Caco-2 (cell line): Measurements from ENCODE around the gene ABCD1. TPM values are rescaled to one million over a fixed set of nuclear protein-coding genes. Genes with fewer than 3 reads are reported as not detected.
"Not testable (repeated sequence)": the region's sequence is repeated elsewhere in the genome, so short reads cannot be mapped to it uniquely, and the experiment has no call there.

Experiments
- BruUV-seq: library from RNA; stranded (reverse); fragments of 400-500 nt; replicated peaks from 2 replicates; lab custom pipeline; 2021; lab: Mats Ljungman, UMichigan
- CTCF ChIA-PET: fragments of 300-600 bp; sonication (Branson Sonifier 250); formaldehyde crosslinking; loops from one replicate; lab custom pipeline; 2022; ENCODE audit warnings: antibody characterized with exemption; lab: Charles Lee
- POLR2A ChIA-PET: fragments of 300-600 bp; sonication (Branson Sonifier 250); formaldehyde crosslinking; loops from one replicate; lab custom pipeline; 2022; ENCODE audit warnings: antibody characterized with exemption; lab: Charles Lee
- DNase-seq, 2 experiments: peaks; one replicate each; pipeline versions ENCODE4 v3.0.0 to v3.0.0-alpha.2; 2020 to 2022
- H3K27me3 ChIP-seq: replicated peaks from 2 replicates; pipeline ENCODE4 v1.6.0; 2011; ENCODE audit warnings: low read length; ENCODE audit not compliant: control insufficient read depth, insufficient read depth
- H3K36me3 ChIP-seq: 2 replicates; pipeline ENCODE4 v1.5.1; 2011; ENCODE audit warnings: low read length; ENCODE audit not compliant: control insufficient read depth, insufficient read depth
- H3K4me1 ChIP-seq: fragments of 250-450 bp; sonication (Bioruptor Pico); 2 replicates; pipeline ENCODE4 v1.5.1; 2020; ENCODE audit warnings: mild to moderate bottlenecking
- H3K4me3 ChIP-seq: 2 replicates; pipeline ENCODE4 v1.5.1; 2011; ENCODE audit warnings: low read depth, mild to moderate bottlenecking, control low read depth, low read length
- H3K9me3 ChIP-seq: fragments of 250-450 bp; sonication (Bioruptor Pico); 2 replicates; pipeline ENCODE4 v1.5.1; 2020; ENCODE audit warnings: mild to moderate bottlenecking, moderate library complexity
- H3K27ac Mint-ChIP-seq: one replicate; pipeline ENCODE4 v1.8.0; 2022; ENCODE audit warnings: mixed read lengths; ENCODE audit not compliant: unreplicated experiment
- H3K27me3 Mint-ChIP-seq: one replicate; pipeline ENCODE4 v1.8.0; 2022; ENCODE audit warnings: mixed read lengths; ENCODE audit not compliant: insufficient read depth, unreplicated experiment
- H3K36me3 Mint-ChIP-seq: one replicate; pipeline ENCODE4 v1.8.0; 2022; ENCODE audit warnings: mild to moderate bottlenecking, mixed read lengths; ENCODE audit not compliant: insufficient read depth, unreplicated experiment
- H3K4me1 Mint-ChIP-seq: one replicate; pipeline ENCODE4 v1.8.0; 2022; ENCODE audit warnings: low read depth, mixed read lengths; ENCODE audit not compliant: unreplicated experiment
- H3K4me3 Mint-ChIP-seq: one replicate; pipeline ENCODE4 v1.8.0; 2022; ENCODE audit warnings: mild to moderate bottlenecking, moderate library complexity, mixed read lengths; ENCODE audit not compliant: unreplicated experiment
- H3K9me3 Mint-ChIP-seq: one replicate; pipeline ENCODE4 v1.8.0; 2022; ENCODE audit warnings: mixed read lengths; ENCODE audit not compliant: unreplicated experiment
- intact Hi-C: fragments of 100-400 bp; cut with micrococcal nuclease; formaldehyde crosslinking; loops from one replicate; pipeline ENCODE4 v1.10.0; 2022; ENCODE audit not compliant: unreplicated experiment
- total RNA-seq: library from RNA; stranded (reverse); gene quantifications from 2 replicates; pipeline ENCODE4 v1.2.3, GENCODE V29; 2022
- TF ChIP-seq, protein P1 (sequence below), 2 experiments: fragments of 200-600 bp in 1 of 2; IDR thresholded peaks; 1 replicate in 1 of 2; 2 replicates in 1 of 2; pipeline versions ENCODE4 v1.5.1 to v1.8.0; 2011 to 2022; ENCODE audit warnings: antibody characterized with exemption in 1 of 2, control low read depth in 1 of 2, inconsistent platforms in 1 of 2, low read depth in 1 of 2, low read length in 1 of 2, mild to moderate bottlenecking in 1 of 2, moderate library complexity in 1 of 2; ENCODE audit not compliant: insufficient read depth in 1 of 2, severe bottlenecking in 1 of 2, unreplicated experiment in 1 of 2

ABCD1 gene
- total RNA-seq, 1 experiment from 2014 or later = 4.3 TPM

DNA sequence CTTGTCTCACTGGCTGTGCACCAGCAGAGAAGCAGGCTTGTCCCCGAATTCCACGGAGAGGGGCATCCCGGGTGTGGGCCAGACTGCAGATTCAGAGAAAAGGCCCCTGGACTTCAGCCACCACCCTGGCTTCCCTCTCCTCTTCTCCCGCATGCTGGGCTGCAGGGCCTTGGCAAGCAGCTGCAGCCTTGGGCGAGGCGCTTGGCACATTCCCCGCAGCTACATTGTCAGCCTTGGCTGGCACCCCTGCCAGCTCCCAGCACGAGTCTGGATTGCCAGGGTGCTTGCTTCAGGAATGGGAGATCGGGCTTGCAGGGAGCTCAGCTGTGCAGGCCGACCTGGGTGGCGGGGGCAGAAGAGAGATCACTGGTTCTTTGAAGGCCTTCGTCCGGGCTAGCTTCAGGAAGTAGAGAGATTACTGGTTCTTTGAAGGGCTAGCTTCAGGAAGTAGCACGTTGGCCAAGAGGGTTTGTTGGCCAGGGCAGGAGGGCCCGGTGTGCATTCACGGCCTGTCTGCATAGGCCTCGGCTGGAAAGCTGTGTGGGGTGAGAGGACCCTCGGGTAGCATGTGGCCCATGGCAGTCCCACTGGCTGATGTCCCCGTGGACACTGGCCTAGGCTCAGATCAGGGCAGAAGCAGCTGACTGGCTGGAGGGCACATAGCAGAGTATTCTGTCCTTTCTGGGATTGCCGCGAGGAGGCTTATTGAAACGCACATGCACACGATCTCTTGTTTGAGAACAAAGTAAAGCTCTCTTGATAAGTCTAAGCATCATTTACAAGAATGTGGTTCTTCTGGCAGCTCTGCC, 2.7 kb downstream of the ABCD1 start:
- no peak overlapping the region for H3K4me3 ChIP-seq
- TF ChIP-seq, protein P1, sequence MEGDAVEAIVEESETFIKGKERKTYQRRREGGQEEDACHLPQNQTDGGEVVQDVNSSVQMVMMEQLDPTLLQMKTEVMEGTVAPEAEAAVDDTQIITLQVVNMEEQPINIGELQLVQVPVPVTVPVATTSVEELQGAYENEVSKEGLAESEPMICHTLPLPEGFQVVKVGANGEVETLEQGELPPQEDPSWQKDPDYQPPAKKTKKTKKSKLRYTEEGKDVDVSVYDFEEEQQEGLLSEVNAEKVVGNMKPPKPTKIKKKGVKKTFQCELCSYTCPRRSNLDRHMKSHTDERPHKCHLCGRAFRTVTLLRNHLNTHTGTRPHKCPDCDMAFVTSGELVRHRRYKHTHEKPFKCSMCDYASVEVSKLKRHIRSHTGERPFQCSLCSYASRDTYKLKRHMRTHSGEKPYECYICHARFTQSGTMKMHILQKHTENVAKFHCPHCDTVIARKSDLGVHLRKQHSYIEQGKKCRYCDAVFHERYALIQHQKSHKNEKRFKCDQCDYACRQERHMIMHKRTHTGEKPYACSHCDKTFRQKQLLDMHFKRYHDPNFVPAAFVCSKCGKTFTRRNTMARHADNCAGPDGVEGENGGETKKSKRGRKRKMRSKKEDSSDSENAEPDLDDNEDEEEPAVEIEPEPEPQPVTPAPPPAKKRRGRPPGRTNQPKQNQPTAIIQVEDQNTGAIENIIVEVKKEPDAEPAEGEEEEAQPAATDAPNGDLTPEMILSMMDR (IDR thresholded peaks at IDR 0.05; ENCODE audit: insufficient read depth in 1 of 2, low read depth in 1 of 2, low read length in 1 of 2, severe bottlenecking in 1 of 2, unreplicated experiment in 1 of 2) = no peak
- no peaks in the 10 kb centered on the region for H3K4me1 Mint-ChIP-seq
- H3K36me3 ChIP-seq = no peaks in the 10 kb centered on the region
- intact Hi-C loops = no loop called here
- H3K27me3 ChIP-seq = no peaks in the 10 kb centered on the region
- no peaks in the 10 kb centered on the region for H3K9me3 Mint-ChIP-seq
- ChIA-PET CTCF (no interaction called here), POLR2A (no interaction called here)
- no peak overlapping the region for H3K27ac Mint-ChIP-seq
- peak overlapping the region; percentile 33 for H3K4me3 Mint-ChIP-seq
- no peaks in the 10 kb centered on the region for H3K27me3 Mint-ChIP-seq
- H3K4me1 ChIP-seq = peaks cover 13% of the 10 kb centered on the region
- H3K36me3 Mint-ChIP-seq = peaks cover 17% of the 10 kb centered on the region
- DNase-seq = no peak
- no peaks in the 10 kb centered on the region for H3K9me3 ChIP-seq
- BruUV-seq = no TSS peak

DNA sequence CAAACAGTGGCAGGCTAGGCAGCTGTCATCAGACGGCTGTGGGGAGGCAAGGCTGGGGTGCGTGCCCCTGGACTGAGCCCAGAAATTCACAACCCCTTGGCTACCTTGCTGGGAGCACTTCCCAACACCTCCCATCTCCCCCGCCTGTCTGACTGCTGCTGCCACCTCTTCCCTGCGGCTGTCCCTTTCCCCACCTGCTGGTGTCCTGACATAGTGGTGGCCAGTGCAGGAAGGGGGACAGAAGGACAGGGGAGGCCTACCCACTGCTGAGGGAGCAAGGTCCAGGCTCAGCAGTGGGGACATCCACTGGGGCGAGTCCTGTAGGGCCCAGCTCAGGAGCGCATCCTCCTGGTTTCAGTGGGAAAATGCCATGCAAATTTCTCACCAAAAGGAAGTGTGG, 3.4 kb downstream of the ABCD1 start:
- CTCF ChIA-PET = no interaction called here
- H3K27me3 ChIP-seq = no peaks in the 10 kb centered on the region
- TF ChIP-seq, protein P1 (IDR thresholded peaks at IDR 0.05; ENCODE audit: insufficient read depth in 1 of 2, low read depth in 1 of 2, low read length in 1 of 2, severe bottlenecking in 1 of 2, unreplicated experiment in 1 of 2) = no peak
- Mint-ChIP-seq H3K4me1 (no peaks in the 10 kb centered on the region), H3K9me3 (no peaks in the 10 kb centered on the region), H3K4me3 (no peak overlapping the region), H3K27ac (no peak overlapping the region), H3K27me3 (no peaks in the 10 kb centered on the region), H3K36me3 (peaks cover 11% of the 10 kb centered on the region)
- intact Hi-C loops = no loop called here
- no peak for DNase-seq
- no TSS peak for BruUV-seq
- no peak overlapping the region for H3K4me3 ChIP-seq
- H3K4me1 ChIP-seq = peaks cover 8% of the 10 kb centered on the region; the same call in 1 of the 2 replicates
- H3K36me3 ChIP-seq = no peaks in the 10 kb centered on the region
- H3K9me3 ChIP-seq = no peaks in the 10 kb centered on the region
- POLR2A ChIA-PET = no interaction called here

DNA sequence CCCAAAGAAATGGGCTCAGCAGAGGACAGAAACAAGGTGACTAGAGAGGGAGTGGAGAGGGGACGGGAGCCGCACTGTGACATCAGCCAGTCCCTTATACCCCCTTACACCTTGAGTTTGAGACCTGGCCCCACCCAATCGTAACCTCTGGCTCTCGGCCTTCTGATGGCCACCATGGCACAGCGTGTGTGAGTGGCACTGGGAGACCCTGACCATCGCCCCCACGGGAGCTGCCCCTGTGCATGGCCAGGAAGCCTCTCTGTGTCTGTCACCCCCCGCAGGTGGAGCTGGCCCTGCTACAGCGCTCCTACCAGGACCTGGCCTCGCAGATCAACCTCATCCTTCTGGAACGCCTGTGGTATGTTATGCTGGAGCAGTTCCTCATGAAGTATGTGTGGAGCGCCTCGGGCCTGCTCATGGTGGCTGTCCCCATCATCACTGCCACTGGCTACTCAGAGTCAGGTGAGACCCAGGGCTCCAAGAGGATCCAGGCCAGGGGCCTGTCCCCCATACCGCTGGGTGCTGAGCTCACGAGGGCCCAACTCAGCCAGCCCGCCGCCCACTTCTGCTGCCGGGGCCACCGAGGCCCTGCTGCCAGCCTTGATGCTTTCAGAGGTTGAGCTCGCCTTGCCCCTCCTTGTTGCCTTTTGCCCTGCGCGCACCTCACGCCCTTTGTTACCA, 4.4 kb downstream of the ABCD1 start:
- no TSS peak for BruUV-seq
- TF ChIP-seq, protein P1 (IDR thresholded peaks at IDR 0.05; ENCODE audit: insufficient read depth in 1 of 2, low read depth in 1 of 2, low read length in 1 of 2, severe bottlenecking in 1 of 2, unreplicated experiment in 1 of 2) = no peak
- Histone ChIP-seq H3K36me3 (no peaks in the 10 kb centered on the region), H3K4me1 (peaks cover 8% of the 10 kb centered on the region; the same call in 1 of the 2 replicates), H3K9me3 (no peaks in the 10 kb centered on the region), H3K27me3 (no peaks in the 10 kb centered on the region), H3K4me3 (no peak overlapping the region)
- intact Hi-C loops = no loop called here
- DNase-seq = no peak
- no peaks in the 10 kb centered on the region for H3K4me1 Mint-ChIP-seq
- no peak overlapping the region for H3K4me3 Mint-ChIP-seq
- peaks cover 8% of the 10 kb centered on the region for H3K36me3 Mint-ChIP-seq
- no peaks in the 10 kb centered on the region for H3K9me3 Mint-ChIP-seq
- ChIA-PET POLR2A (no interaction called here), CTCF (no interaction called here)
- no peak overlapping the region for H3K27ac Mint-ChIP-seq
- H3K27me3 Mint-ChIP-seq = no peaks in the 10 kb centered on the region

DNA sequence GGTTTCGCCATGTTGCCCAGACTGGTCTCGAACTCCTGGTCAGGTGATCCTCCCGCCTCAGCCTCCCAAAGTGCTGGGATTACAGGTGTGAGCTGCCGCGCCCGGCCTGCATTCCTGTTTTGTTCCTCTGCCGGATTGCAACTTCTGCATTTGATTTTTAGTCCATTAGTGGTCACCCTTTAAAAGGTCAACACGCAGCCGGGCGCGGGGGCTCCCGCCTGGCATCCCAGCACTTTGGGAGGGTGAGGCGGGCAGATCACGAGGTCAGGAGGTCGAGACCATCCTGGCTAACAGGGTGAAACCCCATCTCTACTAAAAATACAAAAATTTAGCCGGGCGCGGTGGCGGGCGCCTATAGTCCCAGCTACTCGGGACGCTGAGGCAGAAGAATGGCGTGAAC, 5.5 kb downstream of the ABCD1 start:
- H3K9me3 Mint-ChIP-seq, H3K27ac Mint-ChIP-seq: not testable (repeated sequence)

More for the DNA sequence above, 5.5 kb downstream of the ABCD1 start:
- H3K36me3 ChIP-seq, CTCF ChIA-PET, H3K4me1 Mint-ChIP-seq, H3K4me3 ChIP-seq, BruUV-seq, H3K27me3 ChIP-seq, H3K9me3 ChIP-seq, POLR2A ChIA-PET, DNase-seq, H3K27me3 Mint-ChIP-seq, H3K36me3 Mint-ChIP-seq, H3K4me3 Mint-ChIP-seq, intact Hi-C loops, H3K4me1 ChIP-seq: not testable (repeated sequence)
